Measurements from ENCODE around the gene KIF21A.

Gene KIF21A

GRCh38 chr12:39459027-39459434 lies 16.1 kb upstream of the KIF21A start:
- Histone ChIP-seq H3K27me3 (ENCODE audit: low read length) (no peaks in the 10 kb centered on the region), H3K4me3 (ENCODE audit: insufficient read depth, low read length, poor library complexity, severe bottlenecking) (no peak overlapping the region), H2AFZ (ENCODE audit: low read depth, low read length, severe bottlenecking) (no peak overlapping the region), H3K36me3 (ENCODE audit: low read length) (no peaks in the 10 kb centered on the region), H3K9ac (ENCODE audit: low read length) (no peak overlapping the region), H3K27ac (ENCODE audit: low read depth, low read length) (no peak overlapping the region), H3K9me2 (replicated peaks; ENCODE audit: insufficient read depth, low read length) (no peaks in the 10 kb centered on the region), H3K9me3 (ENCODE audit: insufficient read depth, low read length) (no peaks in the 10 kb centered on the region), H3K79me2 (ENCODE audit: insufficient read depth, low read length) (no peaks in the 10 kb centered on the region), H3F3A (ENCODE audit: insufficient read depth) (no peaks in the 10 kb centered on the region), H4K20me1 (ENCODE audit: low read depth, low read length) (no peaks in the 10 kb centered on the region), H3K4me2 (ENCODE audit: low read depth, low read length, poor library complexity, severe bottlenecking) (no peak overlapping the region)
- TF ChIP-seq CTCF (IDR thresholded peaks at IDR 0.05; ENCODE audit: insufficient read depth, low read length, poor library complexity, severe bottlenecking) = no peak
- no peak for TF ChIP-seq EZH2phosphoT487 (conservative IDR thresholded peaks at IDR 0.05; ENCODE audit: low read length)

GRCh38 chr12:39451977-39452376 lies 9.1 kb upstream of the KIF21A start:
- Histone ChIP-seq H3K27ac (ENCODE audit: low read depth, low read length) (no peak overlapping the region), H3K9ac (ENCODE audit: low read length) (no peak overlapping the region), H3K4me3 (ENCODE audit: insufficient read depth, low read length, poor library complexity, severe bottlenecking) (no peak overlapping the region), H3K36me3 (ENCODE audit: low read length) (no peaks in the 10 kb centered on the region), H3K4me2 (ENCODE audit: low read depth, low read length, poor library complexity, severe bottlenecking) (no peak overlapping the region), H3K9me2 (replicated peaks; ENCODE audit: insufficient read depth, low read length) (no peaks in the 10 kb centered on the region), H3K79me2 (ENCODE audit: insufficient read depth, low read length) (no peaks in the 10 kb centered on the region), H3K27me3 (ENCODE audit: low read length) (no peaks in the 10 kb centered on the region), H4K20me1 (ENCODE audit: low read depth, low read length) (no peaks in the 10 kb centered on the region), H3F3A (ENCODE audit: insufficient read depth) (no peaks in the 10 kb centered on the region), H3K9me3 (ENCODE audit: insufficient read depth, low read length) (no peaks in the 10 kb centered on the region), H2AFZ (ENCODE audit: low read depth, low read length, severe bottlenecking) (no peak overlapping the region)
- no peak for TF ChIP-seq EZH2phosphoT487 (conservative IDR thresholded peaks at IDR 0.05; ENCODE audit: low read length)
- TF ChIP-seq CTCF (IDR thresholded peaks at IDR 0.05; ENCODE audit: insufficient read depth, low read length, poor library complexity, severe bottlenecking) = no peak

- no peak for TF ChIP-seq CTCF (IDR thresholded peaks at IDR 0.05; ENCODE audit: insufficient read depth, low read length, poor library complexity, severe bottlenecking)
- TF ChIP-seq EZH2phosphoT487 (conservative IDR thresholded peaks at IDR 0.05; ENCODE audit: low read length) = no peak
- Histone ChIP-seq H3K36me3 (ENCODE audit: low read length) (no peaks in the 10 kb centered on the region), H2AFZ (ENCODE audit: low read depth, low read length, severe bottlenecking) (no peak overlapping the region), H4K20me1 (ENCODE audit: low read depth, low read length) (no peaks in the 10 kb centered on the region), H3K9ac (ENCODE audit: low read length) (no peak overlapping the region), H3K27me3 (ENCODE audit: low read length) (no peaks in the 10 kb centered on the region), H3K79me2 (ENCODE audit: insufficient read depth, low read length) (no peaks in the 10 kb centered on the region), H3K9me2 (replicated peaks; ENCODE audit: insufficient read depth, low read length) (no peaks in the 10 kb centered on the region), H3K9me3 (ENCODE audit: insufficient read depth, low read length) (no peaks in the 10 kb centered on the region), H3K27ac (ENCODE audit: low read depth, low read length) (no peak overlapping the region), H3F3A (ENCODE audit: insufficient read depth) (0 out of 2 replicates have a peak, but pooled peaks cover 8% of the 10 kb centered on the region), H3K4me3 (ENCODE audit: insufficient read depth, low read length, poor library complexity, severe bottlenecking) (no peak overlapping the region), H3K4me2 (ENCODE audit: low read depth, low read length, poor library complexity, severe bottlenecking) (no peak overlapping the region)
These were observed 5.1 kb upstream of the KIF21A start for GRCh38 chr12:39448038-39448437.

Data from SU-DHL-6 (cell line).